HG03460 (cell line): ENCODE data around the gene RAB11FIP3.

Experiments used
- ATAC-seq: cut with Tn5 transposase; IDR thresholded peaks from one replicate; pipeline ENCODE4 v1.9.1; 2021; ENCODE audit not compliant: unreplicated experiment

RAB11FIP3 gene

DNA sequence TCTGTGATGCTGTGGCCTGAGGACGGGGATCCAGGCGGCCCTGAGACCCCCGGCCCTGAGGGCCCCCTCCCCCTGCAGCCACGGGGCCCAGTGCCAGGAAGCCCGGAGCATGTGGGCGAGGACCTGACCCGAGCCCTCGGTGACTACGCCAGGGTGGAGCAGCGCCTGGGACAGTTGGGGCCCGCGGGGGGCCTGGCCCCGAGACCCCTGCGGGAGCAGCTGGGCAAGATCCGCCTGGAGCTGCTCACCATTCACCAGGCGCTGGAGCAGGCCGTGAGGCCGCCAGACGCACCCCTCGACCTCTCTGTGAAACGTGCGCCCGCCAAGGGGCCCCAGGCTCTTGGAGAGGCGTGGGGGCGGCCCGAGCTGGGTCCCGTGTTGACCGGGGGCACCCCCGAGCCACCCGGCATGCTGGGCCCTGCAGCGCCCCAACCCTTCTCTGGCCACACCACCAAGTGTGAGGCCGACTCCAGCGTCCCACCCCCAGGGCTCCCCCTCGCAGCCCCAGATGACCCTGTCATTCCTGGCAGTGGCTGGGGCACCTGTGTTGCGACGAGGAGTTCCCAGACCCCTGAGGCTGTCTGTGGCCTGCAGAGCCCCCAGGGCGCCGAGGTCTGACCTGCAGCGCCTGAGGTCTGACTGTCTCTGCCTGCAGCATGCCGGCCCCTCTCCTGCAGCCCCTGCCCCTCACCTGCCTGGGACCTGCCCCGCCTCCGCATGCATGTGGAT is 139.4 kb downstream of the RAB11FIP3 start:
- ATAC-seq: no peak

DNA sequence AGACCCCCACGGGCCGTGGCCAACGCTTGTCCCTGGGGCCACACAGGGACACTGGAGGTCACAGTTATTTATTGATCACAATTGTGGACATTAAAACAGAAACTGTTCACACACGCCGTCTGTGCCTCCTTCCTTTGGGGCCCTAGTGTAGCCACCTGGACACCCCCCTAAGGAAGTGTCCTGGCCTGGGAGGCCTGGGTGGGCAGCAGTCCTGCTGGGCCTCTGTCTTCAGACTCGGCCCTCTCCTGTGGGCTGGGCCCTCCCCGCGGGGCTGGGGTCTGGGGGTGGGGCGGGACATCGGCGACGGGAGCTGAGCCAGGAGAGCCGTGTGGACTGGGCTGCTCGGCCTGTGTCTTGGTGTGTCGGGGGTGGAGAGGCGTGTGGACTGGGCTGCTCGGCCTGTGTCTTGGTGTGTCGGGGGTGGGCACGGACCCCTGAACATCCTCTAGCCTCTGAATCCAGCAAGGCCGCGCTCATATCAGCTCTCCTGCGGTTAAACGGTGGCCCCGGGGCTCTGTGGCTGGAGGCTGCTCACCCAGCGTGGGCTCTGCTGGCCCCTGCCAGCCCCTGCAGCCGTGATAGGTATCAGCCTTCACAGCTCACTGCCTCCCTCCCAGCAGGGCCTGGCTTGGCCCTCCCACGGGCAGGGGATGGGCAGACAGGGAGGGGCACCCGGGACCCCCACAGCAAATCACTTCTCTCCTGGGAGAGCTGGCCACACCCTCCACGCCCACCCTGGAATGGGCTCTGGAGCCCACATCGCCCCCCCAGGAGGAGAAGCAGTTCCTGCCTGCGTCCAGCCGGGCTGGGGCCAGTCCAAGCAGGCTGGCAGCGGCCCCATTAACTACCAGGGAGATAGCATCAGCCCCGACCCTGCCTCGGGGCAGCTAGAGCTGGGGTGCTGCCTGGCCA is 140.2 kb downstream of the RAB11FIP3 start:
- ATAC-seq: no peak

DNA sequence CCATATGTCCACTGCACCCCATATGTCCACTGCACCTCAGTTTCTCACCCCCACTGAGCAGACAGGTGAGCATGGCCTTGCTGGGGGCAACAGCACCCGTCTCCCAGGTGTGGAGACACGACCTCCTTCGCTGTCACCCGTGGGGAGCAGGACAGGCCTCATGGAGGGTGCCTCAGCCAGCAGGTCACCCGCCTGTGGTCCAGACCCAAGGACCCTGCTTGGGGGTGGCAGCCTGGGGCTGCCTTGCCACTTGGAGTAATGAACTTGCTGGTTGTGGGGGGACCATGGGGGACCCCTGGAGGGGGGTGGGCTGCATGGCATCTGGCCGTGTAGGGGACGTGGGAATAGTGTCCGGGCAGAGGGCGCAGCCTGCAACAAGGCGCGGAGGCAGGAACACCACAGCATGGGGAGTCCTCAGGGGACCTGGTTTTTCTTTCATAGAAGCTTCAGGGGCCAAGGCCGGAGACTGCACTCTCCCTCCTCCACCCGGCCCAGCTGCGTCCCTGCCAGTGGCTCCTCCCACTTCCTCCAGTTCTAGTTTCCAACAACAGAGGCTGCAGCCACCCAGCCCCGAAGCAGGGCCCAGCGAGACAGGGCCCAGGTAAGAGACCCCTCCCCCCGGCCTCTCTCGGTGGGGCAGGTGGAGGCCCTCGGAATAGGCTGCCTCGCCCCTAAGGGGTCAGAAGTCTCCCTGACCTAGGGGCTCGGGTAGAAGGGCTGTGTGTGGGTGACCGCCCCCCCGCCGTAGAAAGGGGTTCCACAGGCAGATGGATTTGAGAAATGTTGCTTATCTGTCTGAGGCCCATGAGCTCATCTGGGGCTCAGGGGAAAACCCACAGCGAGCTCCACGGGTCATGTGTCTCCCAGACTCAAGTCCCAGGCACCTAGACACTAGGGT is 141.3 kb downstream of the RAB11FIP3 start, which contains the start of gene NHLRC4:
Gene NHLRC4 (plus strand): TSS at position 531 of the 898 bp plus-strand sequence. CDS start 1,043 bp downstream, outside the sequence.
- peak; percentile 47 for ATAC-seq

DNA sequence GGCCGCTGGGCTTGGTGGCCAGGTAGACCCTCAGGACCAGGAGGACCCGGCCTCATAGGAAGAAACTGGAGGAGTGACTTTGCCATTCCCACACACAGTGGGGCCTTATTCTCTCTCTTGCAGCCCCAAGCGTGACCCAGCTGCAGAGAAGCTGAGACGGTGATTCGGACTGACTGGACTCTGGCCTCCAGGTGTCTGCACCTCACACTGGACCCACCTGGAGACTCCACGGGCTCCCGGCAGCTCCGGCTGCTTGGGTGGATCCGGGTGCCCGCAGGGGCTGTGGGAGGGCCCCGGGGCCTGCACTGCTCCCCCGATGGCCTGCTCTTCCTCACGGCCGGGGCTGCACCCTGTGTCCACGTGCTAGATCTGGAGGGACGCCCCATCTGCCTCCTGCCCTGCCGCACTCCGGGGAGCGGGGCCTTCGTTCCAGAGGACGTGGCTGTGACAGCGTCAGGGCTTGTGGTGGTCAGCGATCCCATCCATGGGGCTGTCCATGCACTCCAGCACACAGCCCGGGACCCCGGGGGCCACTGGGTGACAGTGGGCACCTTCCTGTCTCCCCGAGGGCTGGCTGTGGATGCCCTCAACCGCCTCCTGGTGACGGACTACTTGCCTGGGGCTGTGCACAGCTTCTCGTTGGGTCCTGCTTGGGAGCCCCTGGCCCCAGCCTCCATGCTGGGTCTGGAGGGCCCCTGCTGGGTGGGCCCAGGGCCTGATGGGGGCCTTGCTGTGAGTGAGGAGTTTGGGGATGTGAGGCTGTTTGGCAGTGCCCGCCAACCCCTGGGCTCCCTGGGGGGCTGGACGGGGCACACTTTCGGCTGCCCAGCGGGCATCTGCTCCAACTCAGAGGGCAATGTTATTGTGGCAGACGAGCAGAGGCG is 142.2 kb downstream of the RAB11FIP3 start:
- no peak for ATAC-seq

DNA sequence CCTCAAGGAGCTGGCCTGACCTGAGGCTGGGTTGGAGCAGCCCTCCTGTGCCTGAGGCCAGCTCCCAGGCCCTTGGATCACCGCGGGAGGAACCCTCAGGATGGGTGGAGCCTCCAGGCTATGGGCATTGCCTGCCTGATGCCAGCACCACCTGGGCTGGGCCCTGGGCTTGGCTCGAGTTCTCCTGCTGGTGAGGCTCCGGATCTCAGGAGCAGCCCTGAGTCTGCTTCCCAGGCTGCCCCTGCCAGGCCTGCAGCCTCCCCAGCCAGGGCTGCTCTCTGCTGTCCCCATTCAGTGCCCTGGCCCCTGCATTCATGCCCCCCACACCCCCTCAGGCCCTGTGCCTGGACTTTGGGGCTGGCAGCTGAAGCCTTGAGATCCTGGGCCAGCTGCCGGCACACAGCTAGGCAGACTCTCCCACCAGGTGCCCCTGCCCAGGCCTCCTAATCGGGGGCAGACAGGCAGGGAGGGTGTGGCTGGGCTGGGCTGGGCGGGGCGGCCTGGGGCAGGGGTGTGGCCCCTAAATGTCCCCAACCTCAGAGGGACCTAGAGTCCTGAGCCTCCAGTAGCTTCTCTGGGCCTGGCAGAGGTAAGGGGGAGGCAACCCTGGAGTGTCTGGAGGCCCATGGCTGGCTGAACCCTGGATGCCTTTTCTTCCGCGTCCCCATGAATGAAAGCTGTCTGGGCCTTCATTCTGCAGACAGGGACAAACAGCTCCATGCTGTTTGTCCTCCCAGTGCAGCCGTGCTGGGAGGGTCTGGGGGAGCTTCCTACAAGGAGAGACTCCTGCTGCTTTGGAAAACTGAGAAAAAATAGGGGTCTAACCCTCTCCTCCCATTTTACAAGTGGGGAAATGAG is 143.2 kb downstream of the RAB11FIP3 start:
- no peak for ATAC-seq

DNA sequence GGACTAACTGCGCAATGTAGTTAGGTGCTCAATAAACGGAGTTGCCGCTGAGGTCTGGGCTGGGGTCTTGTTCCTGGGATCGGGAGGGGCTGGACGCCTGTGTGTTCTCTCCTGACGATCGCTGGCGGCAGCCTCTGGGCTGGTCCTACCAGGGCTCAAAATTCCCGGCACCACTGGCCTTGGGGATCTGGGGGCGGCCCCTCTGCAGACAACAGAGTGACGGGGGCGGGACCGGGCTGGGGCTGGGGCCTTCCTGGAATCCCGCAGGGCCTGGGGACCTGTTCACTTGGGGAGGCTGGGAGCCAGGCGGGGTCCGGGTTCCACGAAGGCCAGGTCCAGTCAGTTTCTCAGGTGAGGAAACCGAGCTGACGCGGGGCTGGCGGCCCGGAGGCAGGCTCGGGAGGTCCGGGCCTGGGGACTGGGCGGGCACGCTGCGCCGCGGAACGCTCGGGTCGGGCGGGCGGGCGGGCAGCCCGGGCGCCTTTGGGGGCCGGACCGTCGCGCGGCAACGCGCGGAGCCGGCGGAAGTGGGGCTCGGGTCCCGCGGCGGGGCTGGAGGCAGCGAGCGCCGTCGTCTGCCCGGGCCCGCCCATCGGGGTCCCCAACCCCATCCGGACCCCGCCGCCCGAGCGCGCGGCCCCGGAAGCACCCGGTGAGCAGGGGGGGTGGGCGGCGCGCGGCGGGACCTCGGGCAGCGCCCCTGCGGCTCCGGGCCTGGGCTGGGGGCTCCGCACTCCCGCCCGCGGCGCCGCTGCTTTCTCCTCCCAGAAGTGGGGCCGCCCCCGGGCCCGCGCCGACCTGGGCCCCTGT is 144.2 kb downstream of the RAB11FIP3 start, which contains the start of gene PIGQ:
Gene PIGQ (plus strand): TSS at position 524 of the 810 bp plus-strand sequence. CDS start 4,107 bp downstream, outside the sequence.
- peak; percentile 47 for ATAC-seq
